HEK293 (cell line): ENCODE results near the gene LMNA.

Experiments used
- BCL11A ChIP-seq: fragments of 450-650 bp; formaldehyde crosslinking; IDR thresholded peaks from 2 replicates; pipeline ENCODE4 v1.5.1; 2016; ENCODE audit warnings: low read depth, missing biosample characterization, missing genetic modification characterization
- HIC1 ChIP-seq: fragments of 450-650 bp; formaldehyde crosslinking; IDR thresholded peaks from 2 replicates; pipeline ENCODE4 v1.5.1; 2016; ENCODE audit warnings: missing biosample characterization, missing genetic modification characterization
- KLF8 ChIP-seq: fragments of 450-650 bp; formaldehyde crosslinking; IDR thresholded peaks from 2 replicates; pipeline ENCODE4 v1.5.1; 2016; ENCODE audit warnings: missing biosample characterization, missing genetic modification characterization
- REPIN1 ChIP-seq: fragments of 450-650 bp; formaldehyde crosslinking; IDR thresholded peaks from 2 replicates; pipeline ENCODE4 v1.5.1; 2017; ENCODE audit warnings: missing biosample characterization, missing genetic modification characterization, low read depth
- REST ChIP-seq: fragments of 450-650 bp; formaldehyde crosslinking; IDR thresholded peaks from 2 replicates; pipeline ENCODE4 v1.5.1; 2016; ENCODE audit warnings: missing biosample characterization, missing genetic modification characterization
- WT1 ChIP-seq: fragments of 450-650 bp; formaldehyde crosslinking; IDR thresholded peaks from 2 replicates; pipeline ENCODE4 v1.5.1; 2016; ENCODE audit warnings: missing biosample characterization, missing genetic modification characterization
- ZBTB49 ChIP-seq: fragments of 450-650 bp; formaldehyde crosslinking; IDR thresholded peaks from 2 replicates; pipeline ENCODE4 v1.5.1; 2016; ENCODE audit warnings: missing biosample characterization, missing genetic modification characterization, low read depth
- ZNF211 ChIP-seq: fragments of 450-650 bp; formaldehyde crosslinking; IDR thresholded peaks from 2 replicates; pipeline ENCODE4 v1.5.1; 2016; ENCODE audit warnings: low read depth, missing biosample characterization, missing genetic modification characterization
- ZNF518A ChIP-seq: fragments of 450-650 bp; formaldehyde crosslinking; conservative IDR thresholded peaks from 2 replicates; pipeline ENCODE4 v1.5.1; 2016; ENCODE audit warnings: low read depth, missing biosample characterization, missing genetic modification characterization
- ZNF580 ChIP-seq: fragments of 450-650 bp; formaldehyde crosslinking; IDR thresholded peaks from 2 replicates; pipeline ENCODE4 v1.5.1; 2016; ENCODE audit warnings: missing biosample characterization, missing genetic modification characterization
- TF ChIP-seq, protein P1 (sequence below): fragments of 450-650 bp; formaldehyde crosslinking; IDR thresholded peaks from 2 replicates; pipeline ENCODE4 v1.5.1; 2016; ENCODE audit warnings: missing biosample characterization, missing genetic modification characterization, low read depth
- TF ChIP-seq, protein P2 (sequence below): fragments of 450-650 bp; formaldehyde crosslinking; IDR thresholded peaks from 2 replicates; pipeline ENCODE4 v1.5.1; 2016; ENCODE audit warnings: missing biosample characterization, missing genetic modification characterization

DNA sequence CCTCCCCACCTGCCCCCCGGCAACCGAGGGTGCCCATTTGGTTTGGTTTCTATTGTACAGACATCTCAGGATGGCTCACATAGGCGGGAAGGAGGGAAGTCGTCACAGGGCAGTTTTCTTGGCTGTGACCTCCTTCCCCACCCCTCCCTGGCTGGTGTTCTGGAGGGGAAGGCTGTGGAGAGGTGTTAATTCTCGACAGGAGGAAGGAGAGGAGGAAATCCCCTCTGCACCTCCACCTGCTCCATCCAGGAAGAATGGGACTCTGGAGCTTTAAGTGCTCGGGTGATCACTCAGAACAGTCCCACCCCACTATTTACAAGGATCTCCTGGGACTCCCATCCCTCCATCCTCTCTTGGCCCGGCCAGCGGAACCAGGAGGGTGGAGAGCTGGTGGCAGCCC lies 39.9 kb upstream of the LMNA start:
- TF ChIP-seq WT1 (tag by site-specific recombination) (no peak), ZNF518A (tag by site-specific recombination) (no peak), HIC1 (no peak), ZNF580 (no peak), ZNF211 (tag by site-specific recombination) (no peak), ZBTB49 (tag by site-specific recombination) (no peak), BCL11A (no peak), KLF8 (tag by site-specific recombination) (no peak), REST (no peak), REPIN1 (tag by site-specific recombination) (no peak)
- TF ChIP-seq, protein P1, sequence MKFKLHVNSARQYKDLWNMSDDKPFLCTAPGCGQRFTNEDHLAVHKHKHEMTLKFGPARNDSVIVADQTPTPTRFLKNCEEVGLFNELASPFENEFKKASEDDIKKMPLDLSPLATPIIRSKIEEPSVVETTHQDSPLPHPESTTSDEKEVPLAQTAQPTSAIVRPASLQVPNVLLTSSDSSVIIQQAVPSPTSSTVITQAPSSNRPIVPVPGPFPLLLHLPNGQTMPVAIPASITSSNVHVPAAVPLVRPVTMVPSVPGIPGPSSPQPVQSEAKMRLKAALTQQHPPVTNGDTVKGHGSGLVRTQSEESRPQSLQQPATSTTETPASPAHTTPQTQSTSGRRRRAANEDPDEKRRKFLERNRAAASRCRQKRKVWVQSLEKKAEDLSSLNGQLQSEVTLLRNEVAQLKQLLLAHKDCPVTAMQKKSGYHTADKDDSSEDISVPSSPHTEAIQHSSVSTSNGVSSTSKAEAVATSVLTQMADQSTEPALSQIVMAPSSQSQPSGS (tag by site-specific recombination), result no peak
- TF ChIP-seq, protein P2, sequence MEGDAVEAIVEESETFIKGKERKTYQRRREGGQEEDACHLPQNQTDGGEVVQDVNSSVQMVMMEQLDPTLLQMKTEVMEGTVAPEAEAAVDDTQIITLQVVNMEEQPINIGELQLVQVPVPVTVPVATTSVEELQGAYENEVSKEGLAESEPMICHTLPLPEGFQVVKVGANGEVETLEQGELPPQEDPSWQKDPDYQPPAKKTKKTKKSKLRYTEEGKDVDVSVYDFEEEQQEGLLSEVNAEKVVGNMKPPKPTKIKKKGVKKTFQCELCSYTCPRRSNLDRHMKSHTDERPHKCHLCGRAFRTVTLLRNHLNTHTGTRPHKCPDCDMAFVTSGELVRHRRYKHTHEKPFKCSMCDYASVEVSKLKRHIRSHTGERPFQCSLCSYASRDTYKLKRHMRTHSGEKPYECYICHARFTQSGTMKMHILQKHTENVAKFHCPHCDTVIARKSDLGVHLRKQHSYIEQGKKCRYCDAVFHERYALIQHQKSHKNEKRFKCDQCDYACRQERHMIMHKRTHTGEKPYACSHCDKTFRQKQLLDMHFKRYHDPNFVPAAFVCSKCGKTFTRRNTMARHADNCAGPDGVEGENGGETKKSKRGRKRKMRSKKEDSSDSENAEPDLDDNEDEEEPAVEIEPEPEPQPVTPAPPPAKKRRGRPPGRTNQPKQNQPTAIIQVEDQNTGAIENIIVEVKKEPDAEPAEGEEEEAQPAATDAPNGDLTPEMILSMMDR, result no peak
